Fibroblast of villous mesenchyme (primary cell): ENCODE measurements around the gene SCAF4. TPM values are rescaled to one million over a fixed set of nuclear protein-coding genes. Genes with fewer than 3 reads are reported as not detected.
"Not testable (repeated sequence)": the region's sequence is repeated elsewhere in the genome, so short reads cannot be mapped to it uniquely, and the experiment has no call there.

Experiments
- DNase-seq: peaks from one replicate; pipeline ENCODE4 v3.0.0-alpha.2; 2010; ENCODE audit warnings: low read depth
- H3K4me3 ChIP-seq: 2 replicates; pipeline ENCODE4 v1.5.1; 2011; ENCODE audit warnings: low read depth, mild to moderate bottlenecking, low read length
- CTCF ChIP-seq: IDR thresholded peaks from 2 replicates; pipeline ENCODE4 v1.5.1; 2012; ENCODE audit warnings: low read depth, mild to moderate bottlenecking, low read length; ENCODE audit not compliant: insufficient read depth
- total RNA-seq: library from RNA; depleted of rRNA; stranded (reverse); fragments of >200 nt; gene quantifications from 2 replicates; pipeline ENCODE4 v1.2.3, GENCODE V29; 2012

Gene SCAF4
- total RNA-seq, 1 donor: 9.1 TPM

GRCh38 chr21:31650930-31651329, 81.0 kb downstream of the SCAF4 start:
- no peak for TF ChIP-seq CTCF
- H3K4me3 ChIP-seq: no peak overlapping the region
- no peak for DNase-seq

GRCh38 chr21:31647650-31648049, 84.3 kb downstream of the SCAF4 start:
- H3K4me3 ChIP-seq: no peak overlapping the region
- no peak for TF ChIP-seq CTCF
- no peak for DNase-seq

GRCh38 chr21:31644643-31645042, 87.3 kb downstream of the SCAF4 start:
- H3K4me3 ChIP-seq: no peak overlapping the region
- TF ChIP-seq CTCF: no peak
- no peak for DNase-seq

- DNase-seq: no peak
- no peak for TF ChIP-seq CTCF
- H3K4me3 ChIP-seq: no peak overlapping the region
Measured at GRCh38 chr21:31641416-31641922, 90.4 kb downstream of the SCAF4 start.

GRCh38 chr21:31636874-31637273, 95.0 kb downstream of the SCAF4 start:
- no peak for DNase-seq
- no peak for TF ChIP-seq CTCF

GRCh38 chr21:31634993-31635392, 96.9 kb downstream of the SCAF4 start:
- no peak overlapping the region for H3K4me3 ChIP-seq
- TF ChIP-seq CTCF: no peak
- DNase-seq: no peak

More at GRCh38 chr21:31636874-31637273, 95.0 kb downstream of the SCAF4 start:
- no peak overlapping the region for H3K4me3 ChIP-seq

- not testable (repeated sequence) for DNase-seq
Measured at GRCh38 chr21:31631881-31632280, 100.0 kb downstream of the SCAF4 start.

More at GRCh38 chr21:31631881-31632280, 100.0 kb downstream of the SCAF4 start:
- H3K4me3 ChIP-seq: not testable (repeated sequence)
